Suppressor macrophage treated with lipopolysaccharide for 1 hour (primary cell): ENCODE measurements around the gene ZNF688.
"Not testable (repeated sequence)": the region's sequence is repeated elsewhere in the genome, so short reads cannot be mapped to it uniquely, and the experiment has no call there.

Source experiments
- DNase-seq, 3 donors: peaks; one replicate each; pipeline ENCODE4 v3.0.0-alpha.2; 2020 to 2022

ZNF688 gene

DNA sequence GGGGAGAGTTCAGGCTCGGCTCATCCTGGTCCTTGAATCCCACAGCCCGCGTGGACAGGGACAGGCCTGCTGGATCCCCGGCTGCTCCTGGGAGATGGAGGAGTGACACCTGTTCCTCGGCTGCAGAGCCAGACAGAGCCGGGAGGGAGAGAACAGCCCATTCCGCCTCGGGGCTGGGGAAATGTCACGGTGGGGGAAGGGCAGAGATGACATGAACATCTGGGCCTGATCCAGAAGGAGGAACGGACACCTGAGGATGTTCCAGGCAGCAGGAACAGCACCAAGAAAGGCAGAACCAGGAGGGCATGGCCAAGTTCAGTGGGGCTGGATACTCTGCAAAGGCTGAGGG is 15.4 kb downstream of the ZNF688 start:
- no peak for DNase-seq

DNA sequence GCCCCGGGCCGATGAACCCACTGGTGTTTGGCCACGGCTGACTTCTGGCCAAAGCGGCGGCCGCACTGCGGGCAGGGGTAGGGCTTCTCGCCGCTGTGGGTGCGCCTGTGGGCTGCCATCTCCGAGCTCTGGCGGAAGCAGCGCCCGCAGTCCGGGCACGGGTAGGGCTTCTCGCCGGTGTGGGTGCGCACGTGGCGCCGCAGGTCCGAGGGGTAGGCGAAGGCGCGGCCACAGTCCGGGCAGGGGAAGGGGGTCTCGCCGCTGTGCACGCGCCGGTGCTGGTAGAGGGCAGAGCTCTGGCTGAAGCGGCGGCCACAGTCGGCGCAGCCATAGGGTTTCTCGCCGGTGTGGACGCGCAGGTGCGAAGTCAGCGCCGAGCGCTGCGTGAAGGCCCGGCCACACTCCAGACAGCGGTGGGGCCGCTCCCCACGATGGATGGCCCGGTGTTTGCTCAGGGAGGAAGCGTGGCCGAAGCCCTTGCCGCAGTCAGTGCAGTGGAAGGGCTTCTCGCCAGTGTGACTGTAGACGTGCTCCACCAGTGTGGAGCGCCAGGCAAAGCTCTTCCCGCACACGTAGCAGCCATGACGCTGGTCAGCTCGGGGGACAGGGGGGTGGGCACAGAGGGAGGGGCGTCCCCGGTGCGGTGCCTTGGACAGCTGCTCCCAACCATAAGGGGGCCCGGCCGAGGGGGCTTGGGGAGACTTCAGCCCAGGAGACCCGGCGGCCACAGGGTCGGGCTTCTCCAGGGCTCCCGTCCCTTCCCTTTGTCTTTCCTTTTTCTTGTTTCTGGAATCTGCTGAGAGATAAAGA is 16.0 kb downstream of the ZNF688 start:
- DNase-seq, result no peak

DNA sequence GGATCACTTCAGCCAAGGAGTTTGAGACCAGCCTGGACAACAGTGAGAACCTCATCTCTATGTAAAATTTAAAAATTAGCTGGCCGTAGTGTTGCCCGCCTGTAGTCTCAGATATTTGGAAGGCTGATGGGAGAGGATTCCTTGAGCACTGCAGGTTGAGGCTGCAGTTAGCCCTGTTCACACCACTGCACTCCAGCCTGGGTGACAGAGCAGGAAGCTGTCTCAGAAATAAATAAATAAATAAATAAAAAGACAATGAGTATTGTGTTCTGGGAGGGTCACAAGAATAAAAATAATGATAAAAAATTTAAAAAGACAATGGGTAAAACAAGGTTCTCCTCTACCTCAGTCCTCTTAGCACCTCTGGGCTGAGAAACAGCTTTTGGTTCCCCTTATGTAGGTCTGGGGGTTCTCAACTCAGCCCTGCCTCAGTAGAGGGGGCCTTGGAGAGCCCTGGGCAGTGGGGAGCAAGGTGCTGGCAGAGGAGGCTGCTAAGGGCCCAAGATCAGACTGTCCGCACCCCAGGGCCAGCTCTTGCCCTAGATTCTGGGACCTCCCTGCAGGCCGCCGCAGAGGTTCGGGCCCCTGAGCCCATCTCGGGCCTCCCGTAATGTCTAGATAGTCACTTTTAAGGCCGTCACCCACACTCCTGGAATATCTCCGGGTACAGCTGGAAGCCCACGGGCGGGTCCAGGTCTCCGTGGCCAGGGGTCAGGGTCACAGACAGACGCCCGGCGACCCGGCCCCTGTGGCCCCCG is 16.8 kb downstream of the ZNF688 start:
- DNase-seq, result no peak

DNA sequence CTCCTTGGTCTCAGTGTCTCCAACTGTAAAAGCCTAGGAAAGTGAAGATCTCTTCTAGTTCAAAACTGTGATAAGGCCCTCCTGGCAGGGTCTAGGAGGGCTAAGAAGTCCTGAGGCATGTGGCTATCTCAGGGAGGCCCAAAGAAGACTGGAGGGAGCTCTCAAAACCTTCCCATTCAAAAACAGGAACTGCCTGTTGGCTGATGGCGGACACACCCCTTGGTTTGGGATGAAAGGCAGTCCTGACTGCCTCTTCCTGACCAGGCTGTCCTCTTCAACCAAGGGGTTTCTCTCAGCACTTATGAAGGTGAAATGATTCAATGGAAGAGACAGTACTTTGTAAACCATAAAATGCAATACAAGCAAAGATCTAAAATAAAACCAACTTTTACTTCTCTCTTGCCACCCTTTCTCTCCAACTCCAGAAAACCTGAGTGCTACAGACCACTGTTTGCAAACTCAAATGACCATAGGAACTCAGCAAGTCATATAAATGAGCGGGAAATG is 18.1 kb downstream of the ZNF688 start:
- peak; percentile 38 to 39 (median 38) for DNase-seq

DNA sequence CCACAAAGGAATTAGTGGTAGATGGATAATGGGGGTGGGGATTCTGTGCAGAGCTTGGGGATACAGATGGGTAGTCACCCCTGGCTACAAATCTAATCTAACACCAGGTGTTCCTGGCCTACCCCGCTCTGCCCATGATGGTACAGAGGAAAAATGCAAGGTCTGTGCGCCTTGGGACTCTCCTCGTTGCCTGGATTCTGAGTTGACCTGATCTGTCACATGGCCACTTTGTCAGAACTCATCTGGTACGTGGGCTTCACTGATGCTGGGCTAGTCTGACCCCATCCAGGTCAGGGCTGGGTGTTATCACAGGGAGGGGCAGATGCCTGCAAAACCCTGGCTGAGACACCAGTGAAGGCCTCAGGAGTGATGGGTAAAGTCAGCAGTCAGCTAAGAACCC is 18.6 kb downstream of the ZNF688 start:
- DNase-seq, result no peak

DNA sequence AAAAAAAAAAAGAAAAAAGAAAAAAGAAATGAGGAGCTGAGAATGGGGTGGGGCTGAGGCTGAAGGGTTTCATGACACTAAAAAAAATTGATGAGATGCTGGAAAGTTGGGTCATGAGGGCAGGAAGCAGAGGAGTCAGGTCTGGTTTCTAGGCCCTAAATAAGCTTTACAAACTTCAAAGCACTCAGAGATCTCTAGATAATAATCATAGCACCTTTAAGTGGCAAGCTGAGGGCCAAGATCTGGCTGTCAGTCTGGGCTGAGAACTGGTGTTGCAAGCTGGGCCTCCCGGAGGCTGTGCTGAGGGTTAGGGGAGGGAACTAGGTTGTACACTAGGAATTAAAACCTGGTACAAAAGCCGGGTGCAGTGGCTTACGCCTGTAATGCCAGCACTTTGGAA is 19.7 kb downstream of the ZNF688 start:
- DNase-seq, result no peak

DNA sequence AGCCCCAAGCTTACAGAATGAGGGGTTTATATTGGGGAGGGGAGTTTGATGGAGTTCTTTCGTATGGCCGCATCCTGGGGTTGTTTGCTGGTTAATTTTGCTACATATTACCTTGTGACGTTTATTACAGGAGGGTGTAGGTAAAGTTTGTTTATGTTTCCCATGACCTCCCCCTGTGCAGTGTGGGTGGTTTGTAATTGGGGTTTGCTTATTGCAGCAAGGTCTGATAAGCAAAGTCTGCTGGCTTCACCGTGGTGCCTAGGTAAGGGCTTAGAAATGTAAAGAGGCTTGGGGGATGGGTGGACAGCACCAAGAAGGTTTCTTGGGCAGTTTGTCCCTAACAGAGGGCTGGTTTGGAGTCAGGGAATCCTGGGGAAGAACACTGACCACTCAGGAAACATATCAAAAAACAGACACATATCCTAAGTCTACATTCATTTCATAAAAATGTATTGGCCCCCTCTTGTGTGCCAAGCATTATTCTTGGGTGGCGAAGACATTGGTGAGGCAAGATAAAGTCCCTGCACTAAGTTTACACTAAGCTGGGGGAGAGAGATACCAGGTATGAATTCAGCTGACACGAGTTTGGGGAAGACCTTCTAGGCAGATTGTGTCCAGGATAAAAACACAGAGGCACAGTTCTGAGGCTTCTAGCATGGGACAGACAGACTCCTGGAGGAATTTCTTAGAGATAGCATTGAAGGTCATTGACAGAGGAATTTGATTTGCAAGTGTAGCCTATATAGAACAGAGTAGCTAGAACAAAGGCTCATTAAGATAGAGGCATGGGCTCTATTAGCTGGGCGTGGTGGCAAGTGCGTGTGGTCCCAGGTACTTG is 22.9 kb downstream of the ZNF688 start:
- DNase-seq, result no peak

DNA sequence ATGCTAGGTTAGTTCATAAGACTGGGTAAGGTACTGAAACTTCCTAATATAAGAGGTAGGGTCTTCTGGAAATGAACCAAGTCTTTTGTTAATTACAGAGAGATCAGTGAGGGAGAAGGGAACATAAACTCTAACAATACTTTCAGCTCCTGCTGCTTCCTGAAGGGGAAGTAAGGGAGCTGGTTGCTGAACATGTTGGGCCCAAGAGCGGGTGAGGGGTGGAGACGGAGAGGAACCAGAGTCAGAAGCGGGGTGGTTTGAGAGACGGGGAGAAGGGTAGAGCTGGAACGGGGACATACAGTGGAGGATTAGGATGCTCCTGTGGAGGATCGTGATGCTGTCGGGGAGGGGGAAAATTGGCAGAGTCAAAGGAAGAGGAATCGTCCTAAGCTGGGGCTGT is 25.4 kb downstream of the ZNF688 start:
- DNase-seq, result peak; percentile 55 to 66 (median 55)

DNA sequence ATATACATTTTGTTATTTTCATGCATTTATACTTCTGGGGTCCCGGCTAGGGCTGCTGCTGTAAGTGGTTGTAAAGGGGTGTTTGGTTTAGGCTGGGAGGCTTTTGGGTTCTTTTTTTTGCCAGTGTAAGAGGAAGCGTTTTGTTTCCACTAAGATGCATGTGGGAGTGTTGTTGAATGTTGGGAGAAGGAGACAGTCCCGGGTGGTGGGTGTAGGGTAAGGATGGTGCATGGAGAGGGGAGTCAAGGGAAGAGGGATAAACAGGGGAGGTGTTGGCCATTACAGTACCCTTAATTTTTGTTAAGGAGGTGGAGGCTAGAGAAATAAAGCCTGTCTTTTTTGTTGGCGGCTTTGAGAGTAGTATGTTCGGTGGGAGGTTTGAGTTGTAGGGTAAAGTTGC is 28.4 kb downstream of the ZNF688 start:
- DNase-seq, result no peak

DNA sequence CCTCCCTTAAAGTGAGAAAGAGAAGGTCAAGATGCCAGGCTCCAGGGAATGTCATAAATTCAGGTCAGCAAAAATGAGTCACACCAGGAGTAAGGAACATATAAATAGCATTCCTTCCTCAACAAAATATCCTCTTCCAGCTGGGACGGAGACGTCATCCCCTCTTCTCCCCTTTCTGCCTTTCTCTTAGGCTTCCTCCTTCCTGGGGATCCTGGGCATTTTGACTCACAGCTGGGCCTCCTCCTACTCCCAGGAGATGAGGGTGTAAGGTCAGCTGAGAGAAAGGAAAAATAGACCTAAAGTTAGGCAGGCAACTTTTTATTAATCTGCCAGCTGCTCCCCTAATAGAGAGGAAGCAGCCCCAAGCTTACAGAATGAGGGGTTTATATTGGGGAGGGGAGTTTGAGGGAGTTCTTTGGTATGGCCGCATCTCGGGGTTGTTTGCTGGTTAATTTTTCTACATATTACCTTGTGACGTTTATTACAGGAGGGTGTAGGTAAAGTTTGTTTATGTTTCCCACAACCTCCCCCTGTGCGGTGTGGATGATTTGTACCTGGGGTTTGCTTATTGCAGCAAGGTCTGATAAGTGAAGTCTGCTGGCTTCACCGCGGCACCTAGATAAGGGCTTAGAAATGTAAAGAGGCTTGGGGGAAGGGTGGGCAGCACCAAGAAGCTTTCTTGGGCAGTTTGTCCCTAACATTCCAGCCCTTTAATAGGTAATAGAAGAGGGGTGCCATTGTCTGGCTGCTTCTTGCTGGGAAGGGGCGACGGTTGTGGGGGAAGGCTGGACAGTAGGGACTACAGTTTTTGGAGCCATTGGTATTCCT is 29.8 kb downstream of the ZNF688 start:
- DNase-seq, result peak; percentile 40 to 51 (median 46)

DNA sequence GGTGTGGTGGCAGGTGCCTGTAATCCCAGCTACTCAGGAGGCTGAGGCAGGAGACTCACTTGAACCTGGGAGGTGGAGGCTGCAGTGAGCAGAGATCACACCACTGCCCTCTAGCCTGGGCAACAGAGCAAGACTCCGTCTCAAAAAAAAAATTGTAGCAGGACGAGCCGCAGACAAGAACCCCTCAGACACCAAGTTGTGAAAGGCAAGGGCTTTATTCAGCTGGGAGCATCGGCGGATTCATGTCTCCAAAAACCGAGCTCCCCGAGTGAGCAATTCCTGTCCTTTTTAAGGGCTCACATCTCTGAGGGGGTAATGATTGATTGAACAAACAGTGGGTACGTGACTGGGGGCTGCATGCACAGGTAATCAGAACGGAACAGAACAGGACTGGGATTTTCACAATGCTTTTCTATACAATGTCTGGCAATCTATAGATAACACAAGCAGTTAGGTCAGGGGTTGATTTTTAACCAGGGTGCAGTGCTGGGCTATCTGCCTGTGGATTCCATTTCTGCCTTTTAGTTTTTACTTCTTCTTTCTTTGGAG is 30.5 kb downstream of the ZNF688 start:
- not testable (repeated sequence) for DNase-seq

DNA sequence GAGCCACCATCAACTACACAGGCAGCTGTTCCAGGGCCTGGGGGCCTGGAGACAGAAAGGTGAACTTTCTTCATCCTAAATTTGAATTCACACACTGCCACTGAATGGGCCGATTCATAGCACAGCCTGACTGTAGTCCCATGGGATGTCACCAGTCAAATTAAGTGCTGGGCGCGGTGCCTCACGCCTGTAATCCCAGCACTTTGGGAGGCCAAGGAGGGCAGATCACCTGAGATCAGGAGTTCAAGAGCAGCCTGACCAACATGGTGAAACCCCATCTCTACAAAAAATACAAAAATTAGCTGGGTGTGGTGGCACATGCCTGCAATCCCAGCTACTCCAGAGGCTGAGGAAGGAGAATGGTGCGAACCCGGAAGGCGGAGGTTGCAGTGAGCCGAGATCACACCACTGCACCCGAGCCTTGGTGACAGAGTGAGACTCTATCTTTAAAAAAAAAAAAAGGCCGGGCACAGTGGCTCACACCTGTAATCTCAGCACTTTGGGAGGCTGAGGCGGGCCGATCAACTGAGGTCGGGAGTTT is 31.5 kb downstream of the ZNF688 start:
- not testable (repeated sequence) for DNase-seq

DNA sequence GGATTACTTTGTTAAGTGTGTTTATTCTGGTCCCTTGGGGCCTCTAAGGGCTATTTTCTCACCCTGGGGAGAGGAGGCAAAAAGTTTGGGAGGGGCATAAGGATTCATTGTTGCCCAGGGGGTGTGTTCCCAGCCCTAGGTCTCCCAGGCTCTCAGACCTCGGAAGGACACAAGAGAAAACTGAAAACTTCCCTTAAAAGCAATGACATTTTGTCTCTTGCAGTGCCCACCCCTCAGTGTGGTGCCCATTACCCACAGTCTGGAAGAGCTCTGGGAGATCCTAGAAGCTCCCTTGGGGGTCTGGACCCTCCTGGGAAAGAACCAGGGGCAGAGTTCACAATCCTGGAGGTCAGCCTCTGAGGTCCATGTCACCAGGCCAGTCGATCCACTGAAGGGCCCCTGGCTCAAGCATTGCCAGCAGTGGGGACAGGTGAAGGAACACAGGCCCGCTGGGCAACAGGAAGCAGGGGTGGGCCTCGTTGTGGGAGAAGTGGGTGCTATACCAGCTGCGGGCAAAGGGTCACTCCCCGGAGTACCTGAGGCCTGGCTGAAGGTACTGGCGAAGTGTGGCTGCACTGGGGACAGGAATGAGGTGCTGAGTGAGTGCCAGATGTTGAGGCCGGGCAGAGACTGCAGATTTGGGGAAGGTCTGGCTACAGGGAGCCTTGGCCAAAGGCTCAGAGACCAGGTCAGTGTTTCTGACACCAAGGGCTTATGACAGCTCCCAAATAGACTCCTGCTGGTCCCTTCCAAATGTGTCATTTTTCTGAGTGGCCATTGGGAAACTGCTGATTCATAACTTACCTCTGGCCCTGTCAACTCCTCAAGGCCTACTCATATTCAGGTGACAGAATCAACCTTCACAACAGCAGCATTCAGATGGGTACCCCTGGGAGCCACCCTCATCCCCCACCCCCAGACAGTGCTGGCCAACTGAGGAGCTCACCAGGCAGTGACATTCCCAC is 32.2 kb downstream of the ZNF688 start:
- DNase-seq, result no peak

DNA sequence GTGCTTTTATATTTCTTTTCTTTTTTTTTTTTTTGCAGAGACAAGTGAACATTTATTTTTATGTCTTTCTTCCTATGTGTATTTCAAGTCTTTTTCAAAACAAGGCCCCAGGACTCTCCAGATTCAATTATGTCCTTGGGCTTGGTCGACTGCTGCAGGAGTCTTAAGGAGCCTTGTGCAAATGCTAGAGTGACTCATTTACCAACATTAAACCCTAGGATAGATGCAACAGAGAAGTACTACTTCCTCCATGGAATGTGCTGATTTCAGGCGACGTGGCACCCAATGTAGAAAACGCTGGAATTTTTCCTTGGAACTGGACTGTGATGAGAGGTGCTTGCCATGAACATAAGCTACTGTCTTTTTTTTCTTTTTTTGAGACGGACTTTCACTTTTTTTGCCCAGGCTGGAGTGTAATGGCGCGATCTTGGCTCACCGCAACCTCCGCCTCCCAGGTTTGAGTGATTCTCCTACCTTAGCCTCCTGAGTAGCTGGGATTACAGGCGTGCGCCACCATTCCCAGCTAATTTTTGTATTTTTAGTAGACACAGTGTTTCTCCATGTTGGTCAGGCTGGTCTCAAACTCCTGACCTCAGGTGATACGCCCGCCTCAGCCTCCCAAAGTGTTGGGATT is 35.0 kb downstream of the ZNF688 start:
- peak; percentile 55 to 75 (median 70) for DNase-seq

DNA sequence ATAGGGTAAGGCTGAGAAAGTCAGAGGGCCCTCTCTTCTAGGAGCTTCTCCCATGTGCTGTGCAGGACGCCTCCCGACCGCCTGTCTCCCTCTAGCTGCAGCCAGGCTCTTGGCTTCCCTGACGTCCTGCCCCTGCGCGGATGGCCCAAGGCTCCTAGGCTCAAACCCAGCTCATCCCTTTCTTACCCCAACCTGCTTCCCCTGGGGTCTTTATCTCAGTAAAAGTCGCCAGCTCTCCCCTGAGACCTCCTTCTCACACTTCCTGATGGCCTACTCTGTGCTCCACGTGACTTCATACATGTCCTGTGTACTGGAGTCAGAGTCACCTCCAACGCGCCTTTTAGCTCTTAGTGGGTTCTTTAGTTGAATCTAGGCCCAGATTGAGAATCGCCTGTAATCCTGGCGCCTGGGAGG is 35.7 kb downstream of the ZNF688 start:
- DNase-seq, result peak; percentile 68 to 81 (median 71)

DNA sequence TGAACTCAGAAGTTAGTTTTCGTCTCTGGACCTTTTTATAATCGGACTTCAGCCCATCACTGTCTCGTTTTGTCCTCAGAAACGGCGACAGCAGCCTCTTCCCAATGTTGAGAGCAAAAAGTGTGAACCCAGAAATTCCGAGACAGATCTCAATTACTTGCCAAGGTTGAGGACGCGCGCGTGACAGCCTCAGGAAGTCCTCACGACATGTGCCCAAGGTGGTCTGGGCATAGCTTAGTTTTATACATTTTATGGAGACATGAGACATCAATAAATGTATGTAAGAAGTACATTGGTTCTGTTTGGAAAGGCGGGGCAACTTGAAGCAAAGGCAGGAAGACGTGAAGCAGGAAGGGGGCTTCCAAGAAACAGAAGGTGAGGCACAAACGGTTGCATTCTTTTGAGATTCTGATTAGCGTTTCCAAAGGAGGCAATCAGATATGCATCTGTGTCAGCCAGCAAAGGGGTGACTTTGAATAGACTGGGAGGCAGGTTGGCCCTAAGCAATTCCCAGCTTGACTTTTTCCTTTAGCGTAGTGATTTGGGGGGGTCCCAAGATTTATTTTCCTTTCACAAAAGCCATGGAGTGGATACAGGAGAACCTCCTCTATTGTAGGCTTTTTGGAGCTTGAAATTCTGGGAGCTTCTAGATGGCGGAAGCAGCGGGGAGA is 36.3 kb downstream of the ZNF688 start:
- DNase-seq, result peak in 2 of 3 donors; percentile 24 to 31

DNA sequence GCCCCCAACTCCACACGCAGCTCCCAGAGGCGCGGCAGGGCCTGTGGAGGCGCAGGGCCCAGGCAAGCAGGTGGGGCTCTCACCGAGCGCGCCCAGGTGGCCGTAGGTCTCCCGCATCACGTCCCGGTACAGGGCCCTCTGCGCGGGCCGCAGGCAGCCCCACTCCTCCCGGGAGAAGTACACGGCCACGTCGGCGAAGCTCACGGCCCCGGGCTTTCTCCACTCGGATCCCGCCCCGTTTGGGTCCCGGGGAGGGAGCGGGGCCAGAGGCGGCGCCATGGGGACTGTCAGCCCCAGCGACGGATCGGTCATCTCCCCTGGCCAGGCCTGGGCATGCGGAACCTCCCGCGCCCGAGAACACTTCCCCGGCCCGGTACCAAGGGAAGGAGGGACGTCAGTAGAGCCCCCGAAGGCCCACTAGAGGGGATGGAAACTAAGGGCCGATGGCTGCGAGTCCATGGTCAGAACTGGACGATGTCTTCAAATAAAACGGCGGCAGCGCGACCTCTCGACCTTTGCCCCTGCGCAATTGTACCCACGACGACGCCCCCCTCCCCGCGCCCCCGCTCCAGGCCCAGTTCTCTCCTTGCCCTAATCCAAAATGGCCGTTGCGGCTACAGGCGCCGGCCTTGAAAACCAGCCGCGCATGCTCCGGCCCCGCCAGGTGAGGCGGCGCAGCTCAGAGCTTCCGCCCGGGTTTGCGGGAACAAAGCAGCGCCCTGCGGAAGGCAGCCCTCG is 37.0 kb downstream of the ZNF688 start, which contains the start of gene ZNF747:
TSS of gene ZNF747 (minus strand) at position 491 of the 738 bp plus-strand sequence. CDS start at position 312, 179 bp downstream.
- peak; percentile 80 to 90 (median 84) for DNase-seq

DNA sequence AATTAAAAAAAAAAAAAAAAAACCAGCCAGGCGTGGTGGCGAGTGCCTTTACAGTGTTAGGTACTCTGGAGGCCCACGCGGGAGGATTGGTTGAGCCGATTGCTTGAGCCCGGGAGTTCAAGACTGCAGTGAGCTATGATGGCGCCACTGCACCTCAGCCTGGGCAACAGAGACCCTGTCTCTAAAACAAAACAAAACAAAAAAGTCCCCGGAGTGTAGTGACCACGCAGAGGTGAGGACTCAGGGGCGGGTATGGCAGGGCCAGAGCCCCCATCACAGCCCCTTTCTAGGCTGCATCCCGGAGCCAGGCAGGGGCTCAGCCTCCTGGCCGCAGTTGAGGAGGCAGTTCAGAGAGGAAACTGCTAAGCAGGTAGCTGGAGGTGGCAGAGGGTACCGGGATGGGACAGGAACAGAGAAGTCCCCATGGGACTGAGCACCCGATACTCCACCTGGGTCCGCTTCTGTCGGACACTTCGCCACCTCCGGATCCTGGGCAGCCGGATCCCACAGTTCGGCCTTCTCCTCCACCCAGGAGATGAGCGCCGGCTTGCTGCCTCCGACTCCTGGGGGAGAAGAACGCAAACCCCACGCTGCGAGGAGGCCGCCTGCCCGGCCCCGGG is 37.7 kb downstream of the ZNF688 start:
- DNase-seq, result no peak
